Activated B cell treated with CpG ODN at 0.5 μM for 24 hours (primary cell): ENCODE measurements around the gene PIGS. TPM values are rescaled to one million over a fixed set of nuclear protein-coding genes. Genes with fewer than 3 reads are reported as not detected.

Experiments used
- ATAC-seq: fragments of 200-7000 bp; cut with Tn5 transposase; one replicate; pipeline ENCODE4 v1.10.0; 2021; ENCODE audit warnings: low read depth, mild to moderate bottlenecking, moderate library complexity
- CTCF ChIA-PET: fragments of 350-600 bp; sonication (Branson Sonifier 250); formaldehyde crosslinking; loops from one replicate; lab custom pipeline; 2021; ENCODE audit warnings: antibody characterized with exemption; lab: Charles Lee
- POLR2A ChIA-PET: fragments of 350-600 bp; sonication (Branson Sonifier 250); formaldehyde crosslinking; loops from one replicate; lab custom pipeline; 2021; ENCODE audit warnings: antibody characterized with exemption; lab: Charles Lee
- DNase-seq: peaks from one replicate; pipeline ENCODE4 v3.0.0; 2022
- H3K27ac Mint-ChIP-seq: one replicate; pipeline ENCODE4 v1.8.0; 2020; ENCODE audit warnings: mixed read lengths
- H3K27me3 Mint-ChIP-seq: one replicate; pipeline ENCODE4 v1.8.0; 2021; ENCODE audit warnings: mixed read lengths
- H3K36me3 Mint-ChIP-seq: one replicate; pipeline ENCODE4 v1.8.0; 2021; ENCODE audit warnings: low read depth, mixed read lengths
- H3K4me1 Mint-ChIP-seq: one replicate; pipeline ENCODE4 v1.8.0; 2021; ENCODE audit warnings: mixed read lengths
- H3K4me3 Mint-ChIP-seq: one replicate; pipeline ENCODE4 v1.8.0; 2020; ENCODE audit warnings: mild to moderate bottlenecking, mixed read lengths
- H3K9me3 Mint-ChIP-seq: one replicate; pipeline ENCODE4 v1.8.0; 2020; ENCODE audit warnings: mixed read lengths
- CTCF ChIP-seq: fragments of 200-600 bp; IDR thresholded peaks from one replicate; pipeline ENCODE4 v1.8.0; 2022; ENCODE audit warnings: antibody characterized with exemption, mild to moderate bottlenecking
- intact Hi-C: fragments of 100-400 bp; cut with micrococcal nuclease; formaldehyde crosslinking; loops from one replicate; pipeline ENCODE4 v1.15.1; 2024
- total RNA-seq: library from RNA; stranded (reverse); gene quantifications from 2 replicates; pipeline ENCODE4 v1.2.3, GENCODE V29; 2022

The PIGS gene
- total RNA-seq, 1 donor from 2014 or later: 92.2 TPM

- ATAC-seq: no peak
- intact Hi-C loops: no loop called here
- ChIA-PET POLR2A (no interaction called here), CTCF (no interaction called here)
- no peak overlapping the region for H3K27ac Mint-ChIP-seq
- H3K36me3 Mint-ChIP-seq: no peaks in the 10 kb centered on the region
- peaks cover 10% of the 10 kb centered on the region for H3K27me3 Mint-ChIP-seq
- no peak for TF ChIP-seq CTCF
- H3K9me3 Mint-ChIP-seq: no peaks in the 10 kb centered on the region
- H3K4me3 Mint-ChIP-seq: no peak overlapping the region
- no peak for DNase-seq
- peaks cover 5% of the 10 kb centered on the region for H3K4me1 Mint-ChIP-seq
These were observed 57.8 kb downstream of the PIGS start for GRCh38 chr17:28513476-28513875.

GRCh38 chr17:28511858-28512461 is 59.4 kb downstream of the PIGS start:
- Mint-ChIP-seq H3K27me3 (peaks cover 17% of the 10 kb centered on the region), H3K4me1 (no peaks in the 10 kb centered on the region), H3K9me3 (no peaks in the 10 kb centered on the region), H3K36me3 (no peaks in the 10 kb centered on the region), H3K27ac (no peak overlapping the region), H3K4me3 (no peak overlapping the region)
- ATAC-seq (no peak), DNase-seq (no peak)
- CTCF ChIA-PET: no interaction called here
- TF ChIP-seq CTCF: no peak
- POLR2A ChIA-PET: interaction anchor here (0.5 kb wide), 1 partner anchor 1193 kb away, joined by 3 read pairs; no protein-coding TSS in a partner anchor
- intact Hi-C loops: no loop called here

- no peaks in the 10 kb centered on the region for H3K36me3 Mint-ChIP-seq
- peaks cover 24% of the 10 kb centered on the region for H3K27me3 Mint-ChIP-seq
- H3K27ac Mint-ChIP-seq: no peak overlapping the region
- no peak for DNase-seq
- no peaks in the 10 kb centered on the region for H3K9me3 Mint-ChIP-seq
- CTCF ChIA-PET: no interaction called here
- no peak for ATAC-seq
- no peak overlapping the region for H3K4me3 Mint-ChIP-seq
- no peak for TF ChIP-seq CTCF
- intact Hi-C loops: no loop called here
- POLR2A ChIA-PET: interaction anchor here (1.2 kb wide), 1 partner anchor 9 kb away, joined by 3 read pairs; no protein-coding TSS in a partner anchor
- no peaks in the 10 kb centered on the region for H3K4me1 Mint-ChIP-seq
These were observed 61.5 kb downstream of the PIGS start for GRCh38 chr17:28509789-28510188.

GRCh38 chr17:28508211-28508724 is 63.1 kb downstream of the PIGS start:
- no peak for TF ChIP-seq CTCF
- POLR2A ChIA-PET: no interaction called here
- intact Hi-C loops: no loop called here
- DNase-seq (no peak), ATAC-seq (no peak)
- CTCF ChIA-PET: no interaction called here
- Mint-ChIP-seq H3K4me1 (no peaks in the 10 kb centered on the region), H3K36me3 (no peaks in the 10 kb centered on the region), H3K4me3 (no peak overlapping the region), H3K27me3 (peaks cover 24% of the 10 kb centered on the region), H3K27ac (no peak overlapping the region), H3K9me3 (no peaks in the 10 kb centered on the region)

GRCh38 chr17:28507567-28508203 is 63.6 kb downstream of the PIGS start:
- no peak for TF ChIP-seq CTCF
- H3K36me3 Mint-ChIP-seq: no peaks in the 10 kb centered on the region
- no peaks in the 10 kb centered on the region for H3K4me1 Mint-ChIP-seq
- CTCF ChIA-PET: no interaction called here
- intact Hi-C loops: no loop called here
- POLR2A ChIA-PET: no interaction called here
- no peak overlapping the region for H3K27ac Mint-ChIP-seq
- no peaks in the 10 kb centered on the region for H3K9me3 Mint-ChIP-seq
- no peak overlapping the region for H3K4me3 Mint-ChIP-seq
- DNase-seq (no peak), ATAC-seq (no peak)
- peaks cover 24% of the 10 kb centered on the region for H3K27me3 Mint-ChIP-seq
